Panc1 (cell line): ENCODE results near the gene EIF4E1B. TPM values are rescaled to one million over a fixed set of nuclear protein-coding genes. Genes with fewer than 3 reads are reported as not detected.

Source experiments
- ATAC-seq: fragments of 200-7000 bp; cut with Tn5 transposase; 2 replicates; pipeline ENCODE4 v1.9.1; 2020; ENCODE audit warnings: mild to moderate bottlenecking, moderate library complexity
- BruUV-seq: library from RNA; stranded (reverse); fragments of 400-500 nt; replicated peaks from 2 replicates; lab custom pipeline; 2021; lab: Mats Ljungman, UMichigan
- CTCF ChIA-PET: fragments of 300-600 bp; sonication (Branson Sonifier 250); formaldehyde crosslinking; loops from one replicate; lab custom pipeline; 2022; ENCODE audit warnings: antibody characterized with exemption; lab: Charles Lee
- POLR2A ChIA-PET: fragments of 300-600 bp; sonication (Branson Sonifier 250); formaldehyde crosslinking; loops from one replicate; lab custom pipeline; 2022; ENCODE audit warnings: antibody characterized with exemption; lab: Charles Lee
- DNase-seq: peaks from one replicate; pipeline ENCODE4 v3.0.0-alpha.2; 2010; ENCODE audit warnings: low read depth, low spot score
- H3K27ac ChIP-seq: 2 replicates; pipeline ENCODE4 v1.5.1; 2011; ENCODE audit warnings: mild to moderate bottlenecking, low read length, inconsistent platforms
- H3K27me3 ChIP-seq: fragments of 200-500 bp; sonication (Bioruptor generic); 2 replicates; pipeline ENCODE4 v1.6.0; 2014; ENCODE audit warnings: low read length, inconsistent platforms; ENCODE audit not compliant: control insufficient read depth, insufficient read depth
- H3K36me3 ChIP-seq: fragments of 200-500 bp; sonication (Bioruptor generic); 2 replicates; pipeline ENCODE4 v1.5.1; 2014; ENCODE audit warnings: inconsistent platforms, mild to moderate bottlenecking, low read length, moderate library complexity; ENCODE audit not compliant: control insufficient read depth, insufficient read depth
- H3K4me1 ChIP-seq: 2 replicates; pipeline ENCODE4 v1.5.1; 2011; ENCODE audit warnings: inconsistent platforms, mild to moderate bottlenecking, low read length, moderate library complexity; ENCODE audit not compliant: control insufficient read depth, insufficient read depth
- H3K4me3 ChIP-seq, 2 experiments: 2 replicates each; pipeline ENCODE4 v1.5.1; 2011 to 2012; ENCODE audit warnings: low read depth in 2 of 2, low read length in 2 of 2, mild to moderate bottlenecking in 2 of 2, inconsistent platforms in 1 of 2, moderate library complexity in 1 of 2
- H3K9me3 ChIP-seq: fragments of 200-500 bp; sonication (Bioruptor generic); 2 replicates; pipeline ENCODE4 v1.5.1; 2014; ENCODE audit warnings: low read depth, mild to moderate bottlenecking, inconsistent platforms, low read length, moderate library complexity; ENCODE audit not compliant: control insufficient read depth, insufficient read depth
- CTCF ChIP-seq: fragments of 450-650 bp; IDR thresholded peaks from 2 replicates; pipeline ENCODE4 v1.5.1; 2017; ENCODE audit warnings: mild to moderate bottlenecking
- POLR2AphosphoS5 ChIP-seq: IDR thresholded peaks from 2 replicates; pipeline ENCODE4 v1.6.1; 2012; ENCODE audit warnings: mild to moderate bottlenecking, low read depth, low read length, moderate library complexity
- REST ChIP-seq, 2 experiments: IDR thresholded peaks; 2 replicates each; pipeline ENCODE4 v1.6.1; 2011 to 2012; ENCODE audit warnings: low read depth in 2 of 2, control low read depth in 1 of 2, low read length in 1 of 2, mild to moderate bottlenecking in 1 of 2, moderate library complexity in 1 of 2; ENCODE audit not compliant: insufficient read depth in 1 of 2
- SIN3A ChIP-seq: IDR thresholded peaks from 2 replicates; pipeline ENCODE4 v1.6.1; 2012; ENCODE audit warnings: low read depth, mild to moderate bottlenecking, low read length, moderate library complexity, borderline replicate concordance; ENCODE audit not compliant: insufficient read depth
- TCF7L2 ChIP-seq: IDR thresholded peaks from 2 replicates; pipeline ENCODE4 v1.6.1; 2011; ENCODE audit warnings: mild to moderate bottlenecking, low read depth, low read length, inconsistent platforms
- in situ Hi-C: cut with HindIII; loops from 2 replicates; pipeline ENCODE4 v1.10.0; 2016; ENCODE audit warnings: low sequenced_read_pairs, low pct_unique_long_range_greater_than_20kb
- intact Hi-C: fragments of 100-400 bp; cut with micrococcal nuclease; formaldehyde crosslinking; loops from one replicate; pipeline ENCODE4 v1.10.0; 2022; ENCODE audit not compliant: unreplicated experiment
- total RNA-seq: library from RNA; stranded (reverse); gene quantifications from one replicate; pipeline ENCODE4 v1.2.1, GENCODE V29; 2021; ENCODE audit not compliant: unreplicated experiment

Gene EIF4E1B
- total RNA-seq, 1 experiment from 2014 or later = not detected

- in situ Hi-C loops = no loop called here
- H3K4me1 ChIP-seq = no peaks in the 10 kb centered on the region
- DNase-seq (no peak), ATAC-seq (no peak)
- H3K9me3 ChIP-seq = no peaks in the 10 kb centered on the region
- no peak overlapping the region for H3K27ac ChIP-seq
- no peaks in the 10 kb centered on the region for H3K27me3 ChIP-seq
- intact Hi-C loops = loop anchor here (2.0 to 5.0 kb wide), 2 partner anchors 151 to 297 kb away; partner anchors contain the start of gene UNC5A
- TF ChIP-seq REST (IDR thresholded peaks at IDR 0.05; ENCODE audit: insufficient read depth in 1 of 2, low read depth in 2 of 2, low read length in 1 of 2) (no peak), POLR2AphosphoS5 (no peak), CTCF (no peak), SIN3A (no peak), TCF7L2 (no peak)
- ChIA-PET CTCF (interaction anchor here (1.5 to 2.4 kb wide), 2 partner anchors 15 to 32 kb away, joined by 5 to 17 read pairs; partner anchors contain the start of gene TSPAN17), POLR2A (no interaction called here)
- no peaks in the 10 kb centered on the region for H3K36me3 ChIP-seq
- H3K4me3 ChIP-seq = no peak overlapping the region
- BruUV-seq = no TSS peak
Observed at GRCh38 chr5:176661676-176662075, 31.2 kb downstream of the EIF4E1B start.

- Histone ChIP-seq H3K4me1 (no peaks in the 10 kb centered on the region), H3K27me3 (no peaks in the 10 kb centered on the region), H3K4me3 (no peak overlapping the region), H3K36me3 (no peaks in the 10 kb centered on the region), H3K27ac (no peak overlapping the region), H3K9me3 (no peaks in the 10 kb centered on the region)
- BruUV-seq = no TSS peak
- ATAC-seq (no peak), DNase-seq (no peak)
- TF ChIP-seq TCF7L2 (no peak), CTCF (no peak), REST (IDR thresholded peaks at IDR 0.05; ENCODE audit: insufficient read depth in 1 of 2, low read depth in 2 of 2, low read length in 1 of 2) (no peak)
- POLR2A ChIA-PET = no interaction called here
- intact Hi-C loops = loop anchor here (5.0 kb wide), 1 partner anchor 150 kb away; the partner anchor contains the start of gene UNC5A
- in situ Hi-C loops = no loop called here
- CTCF ChIA-PET = no interaction called here
Observed at GRCh38 chr5:176662371-176663333, 32.2 kb downstream of the EIF4E1B start.
